DND-41 (cell line): ENCODE results near the gene OR6M1.

Experiments used
- ATAC-seq: fragments of 200-7000 bp; cut with Tn5 transposase; 3 replicates; pipeline ENCODE4 v1.9.1; 2021; ENCODE audit warnings: low read depth; ENCODE audit not compliant: insufficient read depth
- DNase-seq: peaks from one replicate; pipeline ENCODE4 v3.0.0-alpha.2; 2020
- H2AFZ ChIP-seq: 2 replicates; pipeline ENCODE4 v1.6.0; 2012; ENCODE audit warnings: low read depth, low read length
- H3K27ac ChIP-seq: 2 replicates; pipeline ENCODE4 v1.5.1; 2012; ENCODE audit warnings: low read length, inconsistent platforms
- H3K27me3 ChIP-seq: fragments of 200-600 bp; sonication (generic); 2 replicates; pipeline ENCODE4 v1.6.0; 2012; ENCODE audit warnings: low read length, mild to moderate bottlenecking, inconsistent platforms; ENCODE audit not compliant: insufficient read depth, poor library complexity
- H3K36me3 ChIP-seq: 2 replicates; pipeline ENCODE4 v1.5.1; 2012; ENCODE audit warnings: low read length, inconsistent platforms; ENCODE audit not compliant: insufficient read depth
- H3K4me1 ChIP-seq: 2 replicates; pipeline ENCODE4 v1.5.1; 2012; ENCODE audit warnings: mild to moderate bottlenecking, low read length; ENCODE audit not compliant: insufficient read depth
- H3K4me2 ChIP-seq: 2 replicates; pipeline ENCODE4 v1.6.0; 2012; ENCODE audit warnings: mild to moderate bottlenecking, moderate library complexity, low read length, inconsistent platforms; ENCODE audit not compliant: insufficient read depth
- H3K4me3 ChIP-seq, 2 experiments: fragments of 200-600 bp in 1 of 2; shearing (Covaris generic) in 1 of 2; 2 replicates each; pipeline ENCODE4 v1.5.1; 2012 to 2016; ENCODE audit warnings: inconsistent platforms in 2 of 2, low read length in 2 of 2, mild to moderate bottlenecking in 2 of 2, low read depth in 1 of 2, moderate library complexity in 1 of 2
- H3K79me2 ChIP-seq: 2 replicates; pipeline ENCODE4 v1.6.0; 2012; ENCODE audit warnings: low read length, inconsistent platforms; ENCODE audit not compliant: insufficient read depth
- H3K9ac ChIP-seq: 2 replicates; pipeline ENCODE4 v1.6.0; 2012; ENCODE audit warnings: low read depth, mild to moderate bottlenecking, inconsistent platforms, low read length, moderate library complexity
- H3K9me3 ChIP-seq: 2 replicates; pipeline ENCODE4 v1.5.1; 2012; ENCODE audit warnings: low read length, moderate library complexity, mild to moderate bottlenecking, inconsistent platforms; ENCODE audit not compliant: insufficient read depth, severe bottlenecking
- H4K20me1 ChIP-seq: 2 replicates; pipeline ENCODE4 v1.6.0; 2012; ENCODE audit warnings: low read length; ENCODE audit not compliant: insufficient read depth
- CTCF ChIP-seq: IDR thresholded peaks from 2 replicates; pipeline ENCODE4 v1.5.1; 2012; ENCODE audit warnings: borderline replicate concordance, low read length, moderate library complexity, mild to moderate bottlenecking; ENCODE audit not compliant: poor library complexity, severe bottlenecking; ENCODE audit errors: extremely low read depth
- EZH2 ChIP-seq: IDR thresholded peaks from 3 replicates; pipeline ENCODE4 v1.6.1; 2012; ENCODE audit warnings: borderline replicate concordance, low read depth, mild to moderate bottlenecking, moderate library complexity, low read length, inconsistent platforms; ENCODE audit not compliant: severe bottlenecking

OR6M1 gene

GRCh38 chr11:123806249-123806648 lies at the start of gene OR6M1:
OR6M1 (minus strand) TSS chr11:123806349; CDS start chr11:123806349, 0 bp downstream.
- Histone ChIP-seq H3K4me3 (no peak within 1 kb of the TSS), H3K4me1 (no peaks in the 10 kb centered on the region), H3K27ac (no peak within 1 kb of the TSS), H3K9ac (no peak within 1 kb of the TSS), H3K79me2 (no peaks in the 10 kb centered on the region), H3K36me3 (no peaks in the 10 kb centered on the region), H3K4me2 (no peak within 1 kb of the TSS), H4K20me1 (no peaks in the 10 kb centered on the region), H3K27me3 (no peaks in the 10 kb centered on the region), H3K9me3 (no peaks in the 10 kb centered on the region), H2AFZ (no peak within 1 kb of the TSS)
- TF ChIP-seq EZH2 (no peak), CTCF (no peak)
- ATAC-seq: no peak
- DNase-seq: no peak

- no peak overlapping the region for H3K4me2 ChIP-seq
- H3K27me3 ChIP-seq: no peaks in the 10 kb centered on the region
- no peaks in the 10 kb centered on the region for H4K20me1 ChIP-seq
- no peak overlapping the region for H3K9ac ChIP-seq
- H3K4me3 ChIP-seq: no peak overlapping the region
- no peaks in the 10 kb centered on the region for H3K79me2 ChIP-seq
- H3K4me1 ChIP-seq: no peaks in the 10 kb centered on the region
- H3K9me3 ChIP-seq: no peaks in the 10 kb centered on the region
- no peak overlapping the region for H2AFZ ChIP-seq
- ATAC-seq (no peak), DNase-seq (no peak)
- H3K27ac ChIP-seq: no peak overlapping the region
- TF ChIP-seq CTCF (no peak), EZH2 (no peak)
- no peaks in the 10 kb centered on the region for H3K36me3 ChIP-seq
Measured at GRCh38 chr11:123853038-123853437, 46.9 kb upstream of the OR6M1 start.

GRCh38 chr11:123852321-123852720 lies 46.2 kb upstream of the OR6M1 start:
- no peaks in the 10 kb centered on the region for H3K79me2 ChIP-seq
- ATAC-seq (no peak), DNase-seq (no peak)
- no peak overlapping the region for H3K9ac ChIP-seq
- H3K27ac ChIP-seq: no peak overlapping the region
- H3K36me3 ChIP-seq: no peaks in the 10 kb centered on the region
- H3K27me3 ChIP-seq: peaks cover 4% of the 10 kb centered on the region
- H3K4me3 ChIP-seq: no peak overlapping the region
- H3K9me3 ChIP-seq: no peaks in the 10 kb centered on the region
- H3K4me2 ChIP-seq: no peak overlapping the region
- H4K20me1 ChIP-seq: no peaks in the 10 kb centered on the region
- TF ChIP-seq CTCF (no peak), EZH2 (no peak)
- no peaks in the 10 kb centered on the region for H3K4me1 ChIP-seq
- no peak overlapping the region for H2AFZ ChIP-seq

- Histone ChIP-seq H3K27me3 (peaks cover 4% of the 10 kb centered on the region), H3K27ac (no peak overlapping the region), H3K4me3 (no peak overlapping the region), H3K9me3 (no peaks in the 10 kb centered on the region), H3K4me2 (no peak overlapping the region), H4K20me1 (no peaks in the 10 kb centered on the region), H3K79me2 (no peaks in the 10 kb centered on the region), H3K36me3 (no peaks in the 10 kb centered on the region), H3K9ac (no peak overlapping the region), H3K4me1 (no peaks in the 10 kb centered on the region), H2AFZ (no peak overlapping the region)
- TF ChIP-seq EZH2: no peak
- ATAC-seq: no peak
- DNase-seq: no peak
Measured at GRCh38 chr11:123851110-123851509, 45.0 kb upstream of the OR6M1 start.
